ENCODE data around the gene COL4A2.

The COL4A2 gene

GRCh38 chr13:110340812-110341444 lies 33.8 kb downstream of the COL4A2 start:
- TF ChIP-seq CTCF (IDR thresholded peaks at IDR 0.05; ENCODE audit: borderline replicate concordance, insufficient read depth, low read depth, low read length) = no peak
- no peak overlapping the region for H3K4me3 ChIP-seq (ENCODE audit: low read depth, low read length)

GRCh38 chr13:110341445-110342244 lies 34.6 kb downstream of the COL4A2 start:
- TF ChIP-seq CTCF (IDR thresholded peaks at IDR 0.05; ENCODE audit: borderline replicate concordance, insufficient read depth, low read depth, low read length) = no peak
- no peak overlapping the region for H3K4me3 ChIP-seq (ENCODE audit: low read depth, low read length)

- H3K4me3 ChIP-seq (ENCODE audit: low read depth, low read length) = no peak overlapping the region
- no peak for TF ChIP-seq CTCF (IDR thresholded peaks at IDR 0.05; ENCODE audit: borderline replicate concordance, insufficient read depth, low read depth, low read length)
These were observed 35.4 kb downstream of the COL4A2 start for GRCh38 chr13:110342474-110342873.

GRCh38 chr13:110343241-110343865 lies 36.3 kb downstream of the COL4A2 start:
- H3K4me3 ChIP-seq (ENCODE audit: low read depth, low read length) = no peak overlapping the region
- no peak for TF ChIP-seq CTCF (IDR thresholded peaks at IDR 0.05; ENCODE audit: borderline replicate concordance, insufficient read depth, low read depth, low read length)

GRCh38 chr13:110344320-110344719 lies 37.2 kb downstream of the COL4A2 start:
- no peak for TF ChIP-seq CTCF (IDR thresholded peaks at IDR 0.05; ENCODE audit: borderline replicate concordance, insufficient read depth, low read depth, low read length)
- no peak overlapping the region for H3K4me3 ChIP-seq (ENCODE audit: low read depth, low read length)

GRCh38 chr13:110345266-110345665 lies 38.2 kb downstream of the COL4A2 start:
- no peak for TF ChIP-seq CTCF (IDR thresholded peaks at IDR 0.05; ENCODE audit: borderline replicate concordance, insufficient read depth, low read depth, low read length)
- H3K4me3 ChIP-seq (ENCODE audit: low read depth, low read length) = no peak overlapping the region
